GM06990 (cell line): Measurements from ENCODE around the gene MEX3D.
"Not testable (repeated sequence)": the region's sequence is repeated elsewhere in the genome, so short reads cannot be mapped to it uniquely, and the experiment has no call there.

ENCODE experiments used
- DNase-seq: peaks from one replicate; pipeline ENCODE4 v3.0.0-alpha.2; 2011; ENCODE audit not compliant: insufficient read length; ENCODE audit errors: extremely low read depth
- H3K27me3 ChIP-seq: replicated peaks from 2 replicates; pipeline ENCODE4 v1.6.0; 2011; ENCODE audit warnings: low read length; ENCODE audit not compliant: control insufficient read depth, insufficient read depth
- H3K36me3 ChIP-seq: 2 replicates; pipeline ENCODE4 v1.5.1; 2011; ENCODE audit warnings: low read length; ENCODE audit not compliant: control insufficient read depth, insufficient read depth
- H3K4me3 ChIP-seq: replicated peaks from 2 replicates; pipeline ENCODE4 v1.5.1; 2011; ENCODE audit warnings: low read depth, mild to moderate bottlenecking, control low read depth, low read length
- TF ChIP-seq, protein P1 (sequence below): IDR thresholded peaks from 2 replicates; pipeline ENCODE4 v1.5.1; 2011; ENCODE audit warnings: low read length, control low read depth, mild to moderate bottlenecking, inconsistent platforms; ENCODE audit not compliant: insufficient read depth, poor library complexity, severe bottlenecking

The MEX3D gene

DNA sequence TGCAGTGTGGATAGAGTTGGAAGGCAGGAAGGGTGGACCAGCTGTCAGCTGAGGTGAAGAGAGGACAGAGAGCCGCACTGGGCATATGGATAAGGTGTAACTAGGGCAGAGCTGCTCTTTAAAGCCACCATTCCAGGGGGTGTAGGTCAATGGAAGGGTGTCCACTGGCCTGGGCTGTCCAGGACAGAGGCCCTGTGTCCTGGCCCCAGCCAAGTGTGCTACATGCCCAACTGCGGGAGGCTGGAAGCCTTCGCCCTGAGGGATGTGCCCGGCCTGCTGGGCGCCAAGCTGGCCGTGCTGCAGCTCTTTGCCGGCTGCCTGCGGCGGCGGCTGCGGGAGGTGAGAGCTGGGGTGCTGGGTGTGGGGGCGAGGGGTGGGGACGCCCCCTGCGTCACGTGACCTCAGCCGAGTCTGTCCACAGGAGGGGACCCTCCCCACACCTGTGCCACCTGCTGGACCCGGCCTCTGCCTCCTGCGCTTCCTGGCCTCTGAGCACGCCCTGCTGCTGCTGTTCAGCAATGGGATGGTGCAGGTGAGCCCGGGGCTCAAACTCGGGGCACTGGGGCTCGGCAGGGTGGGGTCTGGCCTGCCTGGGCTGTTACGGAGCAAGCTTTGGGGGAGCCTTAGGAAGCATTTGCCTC lies 34.5 kb downstream of the MEX3D start:
- no peak for DNase-seq
- no peaks in the 10 kb centered on the region; the same call in 1 of the 2 replicates for H3K27me3 ChIP-seq
- TF ChIP-seq, protein P1, sequence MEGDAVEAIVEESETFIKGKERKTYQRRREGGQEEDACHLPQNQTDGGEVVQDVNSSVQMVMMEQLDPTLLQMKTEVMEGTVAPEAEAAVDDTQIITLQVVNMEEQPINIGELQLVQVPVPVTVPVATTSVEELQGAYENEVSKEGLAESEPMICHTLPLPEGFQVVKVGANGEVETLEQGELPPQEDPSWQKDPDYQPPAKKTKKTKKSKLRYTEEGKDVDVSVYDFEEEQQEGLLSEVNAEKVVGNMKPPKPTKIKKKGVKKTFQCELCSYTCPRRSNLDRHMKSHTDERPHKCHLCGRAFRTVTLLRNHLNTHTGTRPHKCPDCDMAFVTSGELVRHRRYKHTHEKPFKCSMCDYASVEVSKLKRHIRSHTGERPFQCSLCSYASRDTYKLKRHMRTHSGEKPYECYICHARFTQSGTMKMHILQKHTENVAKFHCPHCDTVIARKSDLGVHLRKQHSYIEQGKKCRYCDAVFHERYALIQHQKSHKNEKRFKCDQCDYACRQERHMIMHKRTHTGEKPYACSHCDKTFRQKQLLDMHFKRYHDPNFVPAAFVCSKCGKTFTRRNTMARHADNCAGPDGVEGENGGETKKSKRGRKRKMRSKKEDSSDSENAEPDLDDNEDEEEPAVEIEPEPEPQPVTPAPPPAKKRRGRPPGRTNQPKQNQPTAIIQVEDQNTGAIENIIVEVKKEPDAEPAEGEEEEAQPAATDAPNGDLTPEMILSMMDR, result no peak
- H3K36me3 ChIP-seq, result no peaks in the 10 kb centered on the region
- no peak overlapping the region for H3K4me3 ChIP-seq

- H3K36me3 ChIP-seq, result no peaks in the 10 kb centered on the region
- no peaks in the 10 kb centered on the region; the same call in 1 of the 2 replicates for H3K27me3 ChIP-seq
- TF ChIP-seq, protein P1, result no peak
- no peak for DNase-seq
- no peak overlapping the region for H3K4me3 ChIP-seq
Measured at GRCh38 chr19:1532003-1532402, 36.1 kb downstream of the MEX3D start.

DNA sequence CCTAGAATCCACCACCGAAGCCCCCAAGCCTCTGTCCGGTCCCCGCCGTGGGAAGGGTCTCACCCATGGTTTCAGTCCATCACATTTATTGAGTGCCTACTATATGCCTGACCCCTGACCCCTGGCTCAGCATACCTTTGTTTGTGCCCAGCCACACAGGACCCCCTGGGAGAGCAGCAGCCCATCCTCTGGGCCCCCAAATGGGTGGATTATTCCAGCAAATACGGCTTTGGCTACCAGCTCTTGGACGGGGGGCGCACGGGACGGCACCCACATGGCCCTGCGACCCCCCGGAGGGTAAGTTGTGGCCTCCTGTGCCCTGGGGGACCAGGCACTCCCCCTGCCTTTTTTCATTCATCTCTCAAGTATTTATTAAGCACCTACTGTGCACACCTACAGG lies 36.5 kb downstream of the MEX3D start:
- DNase-seq, result no peak
- Histone ChIP-seq H3K36me3 (no peaks in the 10 kb centered on the region), H3K27me3 (no peaks in the 10 kb centered on the region; the same call in 1 of the 2 replicates), H3K4me3 (no peak overlapping the region)
- TF ChIP-seq, protein P1, result no peak

- not testable (repeated sequence) for H3K4me3 ChIP-seq, H3K36me3 ChIP-seq, H3K27me3 ChIP-seq, DNase-seq
Measured at GRCh38 chr19:1530856-1531255, 37.3 kb downstream of the MEX3D start.

- H3K4me3 ChIP-seq, result no peak overlapping the region
- no peaks in the 10 kb centered on the region for H3K36me3 ChIP-seq
- TF ChIP-seq, protein P1, result no peak
- H3K27me3 ChIP-seq, result no peaks in the 10 kb centered on the region; the same call in 1 of the 2 replicates
- no peak for DNase-seq
Measured at GRCh38 chr19:1529430-1529816, 38.7 kb downstream of the MEX3D start.

DNA sequence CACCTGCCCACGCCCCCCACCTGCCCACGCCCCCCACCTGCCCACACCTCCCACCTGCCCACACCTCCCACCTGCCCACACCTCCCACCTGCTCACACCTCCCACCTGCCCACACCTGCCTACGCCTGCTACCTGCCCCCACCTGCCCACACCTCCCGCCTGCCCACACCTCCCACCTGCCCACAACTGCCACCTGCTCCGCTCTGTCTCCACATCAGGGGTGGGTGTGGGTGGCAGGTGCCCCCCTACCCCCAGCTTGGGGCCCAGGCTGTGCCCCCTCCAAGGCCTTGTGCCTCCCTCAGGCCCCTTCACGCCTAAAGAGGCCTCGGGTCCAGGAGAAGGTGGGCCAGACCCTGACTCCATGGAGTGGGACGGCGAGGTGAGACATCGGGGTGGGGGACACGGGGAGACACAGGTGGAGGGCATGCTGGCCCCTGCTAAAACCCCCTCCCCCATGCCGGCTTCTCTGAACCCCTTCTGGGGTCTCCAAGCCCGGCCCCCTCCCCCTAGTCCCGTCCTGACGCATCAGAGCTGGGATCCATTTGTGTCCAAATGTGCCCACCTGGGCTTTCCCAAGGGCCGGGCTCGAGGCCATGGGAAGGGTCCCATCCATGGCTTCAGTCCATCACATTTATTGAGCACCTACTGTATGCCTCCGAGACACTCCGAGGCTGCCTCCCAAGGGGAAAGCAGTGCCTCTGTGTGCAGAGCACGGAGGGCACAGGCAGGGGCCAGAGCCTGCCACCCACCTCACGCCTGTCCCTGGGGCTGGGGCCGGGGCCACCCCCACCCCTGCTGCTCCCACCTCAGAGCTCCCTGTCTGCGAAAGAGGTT lies 39.3 kb downstream of the MEX3D start:
- DNase-seq, result no peak
- no peaks in the 10 kb centered on the region; the same call in 1 of the 2 replicates for H3K27me3 ChIP-seq
- TF ChIP-seq, protein P1, result no peak
- no peaks in the 10 kb centered on the region for H3K36me3 ChIP-seq
- no peak overlapping the region for H3K4me3 ChIP-seq
